ENCODE measurements around the gene BRD7.

BRD7 gene

DNA sequence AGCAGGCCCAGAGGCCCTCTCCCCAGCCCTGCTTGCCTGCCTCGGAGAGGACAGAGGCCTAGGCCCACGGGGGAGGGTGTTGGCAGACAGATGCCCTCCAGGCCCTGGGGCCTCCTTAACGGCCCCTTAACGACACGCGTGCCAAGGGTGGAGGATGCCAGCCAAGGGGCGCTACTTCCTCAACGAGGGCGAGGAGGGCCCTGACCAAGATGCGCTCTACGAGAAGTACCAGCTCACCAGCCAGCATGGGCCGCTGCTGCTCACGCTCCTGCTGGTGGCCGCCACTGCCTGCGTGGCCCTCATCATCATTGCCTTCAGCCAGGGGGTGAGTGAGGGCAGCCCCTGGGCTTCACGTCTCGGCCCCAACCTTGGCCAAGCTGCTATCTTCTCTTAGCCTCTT is 80.8 kb downstream of the BRD7 start:
- no peak overlapping the region for H3K4me3 ChIP-seq (replicated peaks; ENCODE audit: low read depth, low read length)
- TF ChIP-seq, protein P1, sequence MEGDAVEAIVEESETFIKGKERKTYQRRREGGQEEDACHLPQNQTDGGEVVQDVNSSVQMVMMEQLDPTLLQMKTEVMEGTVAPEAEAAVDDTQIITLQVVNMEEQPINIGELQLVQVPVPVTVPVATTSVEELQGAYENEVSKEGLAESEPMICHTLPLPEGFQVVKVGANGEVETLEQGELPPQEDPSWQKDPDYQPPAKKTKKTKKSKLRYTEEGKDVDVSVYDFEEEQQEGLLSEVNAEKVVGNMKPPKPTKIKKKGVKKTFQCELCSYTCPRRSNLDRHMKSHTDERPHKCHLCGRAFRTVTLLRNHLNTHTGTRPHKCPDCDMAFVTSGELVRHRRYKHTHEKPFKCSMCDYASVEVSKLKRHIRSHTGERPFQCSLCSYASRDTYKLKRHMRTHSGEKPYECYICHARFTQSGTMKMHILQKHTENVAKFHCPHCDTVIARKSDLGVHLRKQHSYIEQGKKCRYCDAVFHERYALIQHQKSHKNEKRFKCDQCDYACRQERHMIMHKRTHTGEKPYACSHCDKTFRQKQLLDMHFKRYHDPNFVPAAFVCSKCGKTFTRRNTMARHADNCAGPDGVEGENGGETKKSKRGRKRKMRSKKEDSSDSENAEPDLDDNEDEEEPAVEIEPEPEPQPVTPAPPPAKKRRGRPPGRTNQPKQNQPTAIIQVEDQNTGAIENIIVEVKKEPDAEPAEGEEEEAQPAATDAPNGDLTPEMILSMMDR (IDR thresholded peaks at IDR 0.05; ENCODE audit: low read length, missing control alignments): no peak
- no peak for DNase-seq (ENCODE audit: low read depth)

GRCh38 chr16:50286681-50287080 is 82.1 kb downstream of the BRD7 start:
- no peak overlapping the region for H3K4me3 ChIP-seq (replicated peaks; ENCODE audit: low read depth, low read length)
- no peak for DNase-seq (ENCODE audit: low read depth)
- TF ChIP-seq, protein P1 (IDR thresholded peaks at IDR 0.05; ENCODE audit: low read length, missing control alignments): no peak

GRCh38 chr16:50285406-50286003 is 83.3 kb downstream of the BRD7 start:
- no peak for DNase-seq (ENCODE audit: low read depth)
- TF ChIP-seq, protein P1 (IDR thresholded peaks at IDR 0.05; ENCODE audit: low read length, missing control alignments): no peak
- no peak overlapping the region for H3K4me3 ChIP-seq (replicated peaks; ENCODE audit: low read depth, low read length)

- TF ChIP-seq, protein P1 (IDR thresholded peaks at IDR 0.05; ENCODE audit: low read length, missing control alignments): no peak
- no peak overlapping the region for H3K4me3 ChIP-seq (replicated peaks; ENCODE audit: low read depth, low read length)
- no peak for DNase-seq (ENCODE audit: low read depth)
These were observed 84.5 kb downstream of the BRD7 start for GRCh38 chr16:50284131-50284911.

- no peak overlapping the region for H3K4me3 ChIP-seq (replicated peaks; ENCODE audit: low read depth, low read length)
- DNase-seq (ENCODE audit: low read depth): no peak
- TF ChIP-seq, protein P1 (IDR thresholded peaks at IDR 0.05; ENCODE audit: low read length, missing control alignments): no peak
These were observed 85.7 kb downstream of the BRD7 start for GRCh38 chr16:50282955-50283631.

DNA sequence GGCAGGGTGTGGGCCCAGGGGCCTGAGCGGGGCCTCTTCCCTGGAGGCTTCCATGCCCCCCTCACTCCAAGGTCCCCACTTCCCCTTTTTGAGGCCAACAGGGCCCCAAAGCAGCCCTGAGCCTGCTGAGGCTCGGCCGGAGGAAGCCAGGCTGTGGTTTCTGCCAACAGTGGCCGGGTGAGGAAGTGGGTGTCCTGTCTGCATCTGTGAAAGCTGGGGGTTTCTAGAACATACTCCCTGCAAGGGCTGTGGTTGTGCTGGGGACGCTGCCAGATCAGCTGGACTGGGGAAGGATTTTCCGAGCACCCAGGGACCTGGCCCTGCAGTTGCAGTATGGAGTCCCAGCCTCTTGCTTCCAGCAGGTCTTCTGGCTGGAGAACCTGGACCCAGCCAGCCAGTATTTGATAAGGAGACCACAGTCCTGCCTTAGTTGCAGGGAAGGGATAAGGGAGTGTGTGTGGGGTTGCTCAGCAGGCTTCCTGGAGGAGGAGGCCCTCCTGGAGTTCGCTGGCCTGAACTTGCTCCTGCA is 86.7 kb downstream of the BRD7 start:
- H3K4me3 ChIP-seq (replicated peaks; ENCODE audit: low read depth, low read length): no peak overlapping the region
- TF ChIP-seq, protein P1 (IDR thresholded peaks at IDR 0.05; ENCODE audit: low read length, missing control alignments): no peak
- peak; percentile 54 for DNase-seq (ENCODE audit: low read depth)

All from fibroblast of pulmonary artery (primary cell).